GM12891 (cell line): ENCODE data around the gene CRIM1.

Source experiments
- DNase-seq: peaks from one replicate; pipeline ENCODE4 v3.0.0; 2011; ENCODE audit warnings: low spot score; ENCODE audit not compliant: insufficient read length
- FAIRE-seq: peaks from 2 replicates; lab custom pipeline; 2011; peaks lifted over from hg19 to GRCh38; lab: Jason Lieb, UNC
- PAX5 ChIP-seq: IDR thresholded peaks from 2 replicates; pipeline ENCODE4 v1.6.1; 2011; ENCODE audit warnings: low read length, moderate library complexity, mild to moderate bottlenecking; ENCODE audit not compliant: insufficient read depth, severe bottlenecking
- POLR2A ChIP-seq: IDR thresholded peaks from 2 replicates; pipeline ENCODE4 v1.6.1; 2011; ENCODE audit warnings: low read depth, low read length, control low read depth
- POLR2AphosphoS5 ChIP-seq: IDR thresholded peaks from 2 replicates; pipeline ENCODE4 v1.6.1; 2011; ENCODE audit warnings: low read depth, low read length, control low read depth
- POU2F2 ChIP-seq: IDR thresholded peaks from 2 replicates; pipeline ENCODE4 v1.6.1; 2011; ENCODE audit warnings: low read depth, mild to moderate bottlenecking, control low read depth, low read length, moderate library complexity
- SPI1 ChIP-seq: IDR thresholded peaks from 2 replicates; pipeline ENCODE4 v1.6.1; 2011; ENCODE audit warnings: low read depth, low read length, control low read depth
- TAF1 ChIP-seq: IDR thresholded peaks from 2 replicates; pipeline ENCODE4 v1.6.1; 2011; ENCODE audit warnings: low read depth, low read length, control low read depth

CRIM1 gene

GRCh38 chr2:36433311-36434217 is 78.0 kb downstream of the CRIM1 start:
- TF ChIP-seq TAF1: no peak
- no peak for TF ChIP-seq PAX5
- no peak for TF ChIP-seq POLR2A
- no peak for TF ChIP-seq POU2F2
- no peak for TF ChIP-seq POLR2AphosphoS5
- no peak for TF ChIP-seq SPI1
- no peak for FAIRE-seq
- DNase-seq: no peak

GRCh38 chr2:36438449-36438977 is 82.9 kb downstream of the CRIM1 start:
- no peak for TF ChIP-seq TAF1
- no peak for TF ChIP-seq POLR2A
- no peak for TF ChIP-seq POLR2AphosphoS5
- TF ChIP-seq SPI1: no peak
- TF ChIP-seq PAX5: no peak
- no peak for DNase-seq
- FAIRE-seq: no peak

- no peak for DNase-seq
- no peak for TF ChIP-seq SPI1
- no peak for TF ChIP-seq POLR2AphosphoS5
- no peak for TF ChIP-seq TAF1
- no peak for TF ChIP-seq POLR2A
- TF ChIP-seq POU2F2: no peak
- TF ChIP-seq PAX5: no peak
- no peak for FAIRE-seq
Measured at GRCh38 chr2:36439084-36439483, 83.5 kb downstream of the CRIM1 start.

- DNase-seq: no peak
- FAIRE-seq: no peak
- TF ChIP-seq POLR2AphosphoS5 (no peak), SPI1 (no peak), POLR2A (no peak), PAX5 (no peak), POU2F2 (no peak), TAF1 (no peak)
Measured at GRCh38 chr2:36441065-36441625, 85.6 kb downstream of the CRIM1 start.

GRCh38 chr2:36441816-36442215 is 86.2 kb downstream of the CRIM1 start:
- TF ChIP-seq POLR2A: no peak
- no peak for TF ChIP-seq PAX5
- TF ChIP-seq POU2F2: no peak
- TF ChIP-seq TAF1: no peak
- TF ChIP-seq POLR2AphosphoS5: no peak
- TF ChIP-seq SPI1: no peak
- no peak for DNase-seq
- FAIRE-seq: no peak

GRCh38 chr2:36444216-36444936 is 88.8 kb downstream of the CRIM1 start:
- DNase-seq (no peak), FAIRE-seq (no peak)
- TF ChIP-seq SPI1 (no peak), PAX5 (no peak), POLR2A (no peak), POU2F2 (no peak), TAF1 (no peak), POLR2AphosphoS5 (no peak)

GRCh38 chr2:36445185-36445866 is 89.7 kb downstream of the CRIM1 start:
- FAIRE-seq (no peak), DNase-seq (no peak)
- no peak for TF ChIP-seq POLR2A
- no peak for TF ChIP-seq TAF1

GRCh38 chr2:36446294-36446693 is 90.7 kb downstream of the CRIM1 start:
- no peak for FAIRE-seq
- TF ChIP-seq TAF1: no peak
- no peak for TF ChIP-seq POLR2AphosphoS5
- TF ChIP-seq SPI1: no peak
- no peak for TF ChIP-seq POLR2A
- no peak for TF ChIP-seq POU2F2
- no peak for TF ChIP-seq PAX5
- DNase-seq: no peak

- TF ChIP-seq TAF1: no peak
- no peak for TF ChIP-seq POLR2A
- TF ChIP-seq POLR2AphosphoS5: no peak
- TF ChIP-seq POU2F2: no peak
- TF ChIP-seq SPI1: no peak
- TF ChIP-seq PAX5: no peak
- DNase-seq (no peak), FAIRE-seq (no peak)
Measured at GRCh38 chr2:36449213-36449612, 93.6 kb downstream of the CRIM1 start.

- DNase-seq (no peak), FAIRE-seq (no peak)
- no peak for TF ChIP-seq POLR2AphosphoS5
- no peak for TF ChIP-seq SPI1
- no peak for TF ChIP-seq TAF1
- TF ChIP-seq POLR2A: no peak
- no peak for TF ChIP-seq PAX5
- no peak for TF ChIP-seq POU2F2
Measured at GRCh38 chr2:36449943-36450392, 94.4 kb downstream of the CRIM1 start.
